Activated naive CD8-positive, alpha-beta T cell treated with anti-CD3 and anti-CD28 coated beads, Interleukin-2, amount 10 ng/mL, durations not matched to agents 7 days and 5 days (primary cell): ENCODE results near the gene EMID1. TPM values are rescaled to one million over a fixed set of nuclear protein-coding genes. Genes with fewer than 3 reads are reported as not detected.
"Not testable (repeated sequence)": the region's sequence is repeated elsewhere in the genome, so short reads cannot be mapped to it uniquely, and the experiment has no call there.

ENCODE experiments used
- ATAC-seq: fragments of 150-1000 bp; cut with Tn5 transposase; one replicate; pipeline ENCODE4 v1.10.0; 2021; ENCODE audit warnings: low read depth, moderate library complexity
- POLR2A ChIA-PET: fragments of 350-600 bp; sonication (Branson Sonifier 250); formaldehyde crosslinking; loops from one replicate; lab custom pipeline; 2021; ENCODE audit warnings: antibody characterized with exemption; lab: Charles Lee
- DNase-seq: peaks from one replicate; pipeline ENCODE4 v3.0.0; 2021
- H3K27ac Mint-ChIP-seq: one replicate; pipeline ENCODE4 v1.8.0; 2022; ENCODE audit warnings: mild to moderate bottlenecking, mixed read lengths
- H3K27me3 Mint-ChIP-seq: one replicate; pipeline ENCODE4 v1.8.0; 2022; ENCODE audit warnings: mild to moderate bottlenecking, moderate library complexity, mixed read lengths
- H3K36me3 Mint-ChIP-seq: one replicate; pipeline ENCODE4 v1.8.0; 2021; ENCODE audit warnings: mild to moderate bottlenecking, mixed read lengths
- H3K4me1 Mint-ChIP-seq: one replicate; pipeline ENCODE4 v1.8.0; 2021; ENCODE audit warnings: mixed read lengths
- H3K4me3 Mint-ChIP-seq: one replicate; pipeline ENCODE4 v1.8.0; 2022; ENCODE audit warnings: mild to moderate bottlenecking, moderate library complexity, mixed read lengths
- H3K9me3 Mint-ChIP-seq: one replicate; pipeline ENCODE4 v1.8.0; 2021; ENCODE audit warnings: mixed read lengths
- total RNA-seq, 2 experiments: library from RNA; stranded (reverse); gene quantifications; one replicate each; pipeline ENCODE4 v1.2.3, GENCODE V29; 2021

Gene EMID1
- total RNA-seq, 2 experiments from 2014 or later, result not detected

GRCh38 chr22:29219409-29219782 is 13.7 kb downstream of the EMID1 start:
- ATAC-seq, H3K36me3 Mint-ChIP-seq, H3K4me3 Mint-ChIP-seq, POLR2A ChIA-PET, DNase-seq, H3K27ac Mint-ChIP-seq, H3K9me3 Mint-ChIP-seq, H3K4me1 Mint-ChIP-seq, H3K27me3 Mint-ChIP-seq: not testable (repeated sequence)

GRCh38 chr22:29219881-29220670 is 14.4 kb downstream of the EMID1 start:
- POLR2A ChIA-PET, result no interaction called here
- no peak overlapping the region for H3K27ac Mint-ChIP-seq
- no peak for ATAC-seq

GRCh38 chr22:29224121-29224858 is 18.6 kb downstream of the EMID1 start:
- Mint-ChIP-seq H3K4me3 (no peak overlapping the region), H3K27ac (no peak overlapping the region), H3K4me1 (no peaks in the 10 kb centered on the region), H3K27me3 (peaks cover 5% of the 10 kb centered on the region), H3K36me3 (no peaks in the 10 kb centered on the region), H3K9me3 (no peaks in the 10 kb centered on the region)
- POLR2A ChIA-PET, result interaction anchor here (0.5 kb wide), 1 partner anchor 21 kb away, joined by 4 read pairs; no protein-coding TSS in a partner anchor
- no peak for DNase-seq
- ATAC-seq, result no peak

More at GRCh38 chr22:29219881-29220670, 14.4 kb downstream of the EMID1 start:
- no peaks in the 10 kb centered on the region for H3K27me3 Mint-ChIP-seq
- no peak for DNase-seq
- H3K4me3 Mint-ChIP-seq, result no peak overlapping the region
- H3K9me3 Mint-ChIP-seq, result no peaks in the 10 kb centered on the region
- no peaks in the 10 kb centered on the region for H3K4me1 Mint-ChIP-seq
- H3K36me3 Mint-ChIP-seq, result no peaks in the 10 kb centered on the region

- DNase-seq (no peak), ATAC-seq (no peak)
- no peak overlapping the region for H3K4me3 Mint-ChIP-seq
- no peak overlapping the region for H3K27ac Mint-ChIP-seq
- H3K4me1 Mint-ChIP-seq, result no peaks in the 10 kb centered on the region
- H3K36me3 Mint-ChIP-seq, result no peaks in the 10 kb centered on the region
- H3K9me3 Mint-ChIP-seq, result no peaks in the 10 kb centered on the region
- POLR2A ChIA-PET, result interaction anchor here (0.5 kb wide), 2 partner anchors 22 to 221 kb away, joined by 3 to 4 read pairs; no protein-coding TSS in a partner anchor
- H3K27me3 Mint-ChIP-seq, result peaks cover 5% of the 10 kb centered on the region
These were observed 19.2 kb downstream of the EMID1 start for GRCh38 chr22:29224859-29225410.

- no peaks in the 10 kb centered on the region for H3K4me1 Mint-ChIP-seq
- no peak overlapping the region for H3K27ac Mint-ChIP-seq
- no peaks in the 10 kb centered on the region for H3K9me3 Mint-ChIP-seq
- POLR2A ChIA-PET, result interaction anchor here (0.5 kb wide), 1 partner anchor 221 kb away, joined by 3 read pairs; no protein-coding TSS in a partner anchor
- DNase-seq, result no peak
- no peak overlapping the region for H3K4me3 Mint-ChIP-seq
- no peaks in the 10 kb centered on the region for H3K36me3 Mint-ChIP-seq
- peaks cover 5% of the 10 kb centered on the region for H3K27me3 Mint-ChIP-seq
- ATAC-seq, result no peak
These were observed 19.9 kb downstream of the EMID1 start for GRCh38 chr22:29225422-29226090.

GRCh38 chr22:29226351-29226981 is 20.8 kb downstream of the EMID1 start:
- Mint-ChIP-seq H3K27ac (no peak overlapping the region), H3K4me3 (no peak overlapping the region), H3K4me1 (no peaks in the 10 kb centered on the region), H3K9me3 (no peaks in the 10 kb centered on the region), H3K36me3 (no peaks in the 10 kb centered on the region), H3K27me3 (peaks cover 5% of the 10 kb centered on the region)
- ATAC-seq (no peak), DNase-seq (no peak)
- POLR2A ChIA-PET, result no interaction called here

GRCh38 chr22:29230972-29231875 is 25.5 kb downstream of the EMID1 start:
- Mint-ChIP-seq H3K4me3 (no peak overlapping the region), H3K27ac (peak overlapping the region; percentile 5)
- POLR2A ChIA-PET, result no interaction called here

GRCh38 chr22:29231971-29232959 is 26.6 kb downstream of the EMID1 start:
- Mint-ChIP-seq H3K27me3 (peaks cover 4% of the 10 kb centered on the region), H3K36me3 (no peaks in the 10 kb centered on the region), H3K4me3 (no peak overlapping the region), H3K27ac (no peak overlapping the region), H3K4me1 (no peaks in the 10 kb centered on the region), H3K9me3 (peaks cover 3% of the 10 kb centered on the region)
- POLR2A ChIA-PET, result no interaction called here
- ATAC-seq, result no peak
- DNase-seq, result no peak

More at GRCh38 chr22:29230972-29231875, 25.5 kb downstream of the EMID1 start:
- peaks cover 9% of the 10 kb centered on the region for H3K27me3 Mint-ChIP-seq
- DNase-seq, result no peak
- H3K36me3 Mint-ChIP-seq, result no peaks in the 10 kb centered on the region
- ATAC-seq, result no peak
- H3K9me3 Mint-ChIP-seq, result peaks cover 3% of the 10 kb centered on the region
- H3K4me1 Mint-ChIP-seq, result no peaks in the 10 kb centered on the region

GRCh38 chr22:29233277-29233877 is 27.7 kb downstream of the EMID1 start:
- Mint-ChIP-seq H3K4me1 (no peaks in the 10 kb centered on the region), H3K4me3 (no peak overlapping the region), H3K9me3 (peaks cover 3% of the 10 kb centered on the region), H3K36me3 (no peaks in the 10 kb centered on the region), H3K27me3 (peaks cover 8% of the 10 kb centered on the region), H3K27ac (no peak overlapping the region)
- POLR2A ChIA-PET, result no interaction called here
- ATAC-seq (no peak), DNase-seq (no peak)

- peaks cover 29% of the 10 kb centered on the region for H3K27me3 Mint-ChIP-seq
- POLR2A ChIA-PET, ATAC-seq, H3K4me3 Mint-ChIP-seq, H3K4me1 Mint-ChIP-seq, H3K27ac Mint-ChIP-seq, H3K36me3 Mint-ChIP-seq, DNase-seq: not testable (repeated sequence)
- H3K9me3 Mint-ChIP-seq, result peaks cover 12% of the 10 kb centered on the region
These were observed 34.8 kb downstream of the EMID1 start for GRCh38 chr22:29240481-29240880.

GRCh38 chr22:29243874-29244446 is 38.3 kb downstream of the EMID1 start:
- ATAC-seq, result no peak
- peaks cover 12% of the 10 kb centered on the region for H3K9me3 Mint-ChIP-seq
- H3K4me1 Mint-ChIP-seq, result peaks cover 2% of the 10 kb centered on the region
- peaks cover 2% of the 10 kb centered on the region for H3K36me3 Mint-ChIP-seq
- peaks cover 27% of the 10 kb centered on the region for H3K27me3 Mint-ChIP-seq
- H3K27ac Mint-ChIP-seq, result no peak overlapping the region
- no peak overlapping the region for H3K4me3 Mint-ChIP-seq
- DNase-seq, result no peak
- POLR2A ChIA-PET, result no interaction called here
